CD14-positive monocyte (primary cell): ENCODE measurements around the gene CUBN. TPM values are rescaled to one million over a fixed set of nuclear protein-coding genes. Genes with fewer than 3 reads are reported as not detected.

Experiments
- DNase-seq, 3 donors: peaks; one replicate each; pipeline ENCODE4 v3.0.0-alpha.2; 2011 to 2022
- H2AFZ ChIP-seq: 2 replicates; pipeline ENCODE4 v1.6.0; 2012; ENCODE audit warnings: mild to moderate bottlenecking, low read depth, low read length, inconsistent platforms; ENCODE audit not compliant: insufficient read depth, poor library complexity, severe bottlenecking
- H3K27ac ChIP-seq, 2 donors: 1 replicate in 1 of 2; 2 replicates in 1 of 2; pipeline ENCODE4 v1.5.1; 2012 to 2013; ENCODE audit warnings: low read length in 2 of 2, control low read depth in 1 of 2, inconsistent platforms in 1 of 2, low read depth in 1 of 2, mild to moderate bottlenecking in 1 of 2
- H3K27me3 ChIP-seq, 2 donors: one replicate each; pipeline versions ENCODE4 v1.6.0 to v1.6.1; 2011 to 2013; ENCODE audit warnings: low read length in 2 of 2; ENCODE audit not compliant: control insufficient read depth in 2 of 2, insufficient read depth in 2 of 2
- H3K36me3 ChIP-seq, 2 donors: replicated peaks in 1 of 2; 1 replicate in 1 of 2; 2 replicates in 1 of 2; pipeline versions ENCODE4 v1.5.1 to v1.6.1; 2012 to 2013; ENCODE audit warnings: low read length in 2 of 2, control low read depth in 1 of 2, inconsistent platforms in 1 of 2, mild to moderate bottlenecking in 1 of 2; ENCODE audit not compliant: insufficient read depth in 2 of 2, control insufficient read depth in 1 of 2
- H3K4me1 ChIP-seq, 2 donors: 1 replicate in 1 of 2; 2 replicates in 1 of 2; pipeline versions ENCODE4 v1.5.1 to v1.6.1; 2012 to 2013; ENCODE audit warnings: low read length in 2 of 2, control low read depth in 1 of 2, inconsistent platforms in 1 of 2, mild to moderate bottlenecking in 1 of 2, moderate library complexity in 1 of 2; ENCODE audit not compliant: insufficient read depth in 2 of 2, control insufficient read depth in 1 of 2
- H3K4me2 ChIP-seq: replicated peaks from 2 replicates; pipeline ENCODE3; 2012; ENCODE audit warnings: low read length, moderate library complexity, mild to moderate bottlenecking; ENCODE audit not compliant: poor library complexity, severe bottlenecking; ENCODE audit errors: extremely low read depth
- H3K4me3 ChIP-seq, 3 experiments: fragments of 200-600 bp in 1 of 3; sonication (generic) in 1 of 3; replicated peaks in 1 of 3; 1 replicate in 2 of 3; 2 replicates in 1 of 3; pipeline ENCODE4 v1.5.1; 2011 to 2013; ENCODE audit warnings: low read length in 3 of 3, mild to moderate bottlenecking in 3 of 3, control low read depth in 2 of 3, low read depth in 2 of 3, inconsistent platforms in 1 of 3, moderate library complexity in 1 of 3
- H3K79me2 ChIP-seq: 2 replicates; pipeline ENCODE4 v1.6.0; 2012; ENCODE audit warnings: mild to moderate bottlenecking, control low read depth, inconsistent platforms, low read length, moderate library complexity; ENCODE audit not compliant: insufficient read depth
- H3K9ac ChIP-seq: 2 replicates; pipeline ENCODE4 v1.6.0; 2017; ENCODE audit warnings: low read length, mild to moderate bottlenecking; ENCODE audit not compliant: insufficient read depth, poor library complexity, severe bottlenecking
- H3K9me3 ChIP-seq, 2 donors: replicated peaks in 1 of 2; 1 replicate in 1 of 2; 2 replicates in 1 of 2; pipeline versions ENCODE4 v1.5.1 to v1.6.1; 2012 to 2013; ENCODE audit warnings: low read length in 2 of 2, control low read depth in 1 of 2; ENCODE audit not compliant: control insufficient read depth in 1 of 2, insufficient read depth in 1 of 2
- H4K20me1 ChIP-seq: 2 replicates; pipeline ENCODE4 v1.6.0; 2012; ENCODE audit warnings: mild to moderate bottlenecking, low read length, control low read depth, moderate library complexity; ENCODE audit not compliant: insufficient read depth
- H3K27ac Mint-ChIP-seq, 7 donors: one replicate each; pipeline ENCODE4 v1.8.0; 2020; ENCODE audit warnings: mild to moderate bottlenecking in 7 of 7, mixed read lengths in 7 of 7, moderate library complexity in 6 of 7, inconsistent platforms in 2 of 7
- H3K27me3 Mint-ChIP-seq, 3 donors: one replicate each; pipeline ENCODE4 v1.8.0; 2021 to 2022; ENCODE audit warnings: low read depth in 3 of 3, mild to moderate bottlenecking in 3 of 3, mixed read lengths in 3 of 3, moderate library complexity in 3 of 3, inconsistent platforms in 1 of 3
- H3K36me3 Mint-ChIP-seq, 2 donors: one replicate each; pipeline ENCODE4 v1.8.0; 2020; ENCODE audit warnings: mixed read lengths in 2 of 2, inconsistent platforms in 1 of 2, mild to moderate bottlenecking in 1 of 2
- H3K4me1 Mint-ChIP-seq: one replicate; pipeline ENCODE4 v1.8.0; 2020; ENCODE audit warnings: mild to moderate bottlenecking, mixed read lengths
- H3K4me3 Mint-ChIP-seq, 2 donors: one replicate each; pipeline ENCODE4 v1.8.0; 2020; ENCODE audit warnings: mild to moderate bottlenecking in 2 of 2, mixed read lengths in 2 of 2, moderate library complexity in 1 of 2
- H3K9me3 Mint-ChIP-seq, 7 donors: one replicate each; pipeline ENCODE4 v1.8.0; 2020 to 2022; ENCODE audit warnings: mixed read lengths in 7 of 7, mild to moderate bottlenecking in 6 of 7, moderate library complexity in 6 of 7, inconsistent platforms in 2 of 7
- CTCF ChIP-seq: fragments of 200-600 bp; IDR thresholded peaks from one replicate; pipeline ENCODE4 v1.8.0; 2022; ENCODE audit warnings: antibody characterized with exemption, mild to moderate bottlenecking
- WGBS: methylation state at CpG from one replicate; pipeline ENCODE4 v1.1.5; 2013; ENCODE audit warnings: missing lambda C conversion rate; ENCODE audit not compliant: insufficient coverage; 5-methylcytosine and 5-hydroxymethylcytosine counted together
- intact Hi-C, 2 donors: fragments of 100-400 bp; cut with micrococcal nuclease; formaldehyde crosslinking; loops; one replicate each; pipeline versions ENCODE4 v1.15.0 to v1.15.1; 2023
- polyA plus RNA-seq, 3 donors: library from polyadenylated mRNA; depleted of rRNA in 1 of 3; unstranded in 2 of 3; stranded (reverse) in 1 of 3; fragments of 300-500 nt in 2 of 3; fragments of >200 nt in 1 of 3; fragmentation: Illumina TruSeq in 2 of 3; gene quantifications; 1 replicate in 2 of 3; 2 replicates in 1 of 3; pipeline ENCODE4 v1.2.3, GENCODE V29; 2012 to 2021

CUBN gene
- polyA plus RNA-seq, 3 donors = 0.95 TPM; not detected in 2

- H3K4me3 Mint-ChIP-seq = no peak overlapping the region
- Histone ChIP-seq H3K36me3 (no peaks in the 10 kb centered on the region), H3K9me3 (no peaks in the 10 kb centered on the region), H3K9ac (no peak overlapping the region), H3K4me2 (no peak overlapping the region), H2AFZ (no peak overlapping the region), H3K27ac (peak overlapping the region; percentile 14 to 88), H3K4me3 (no peak overlapping the region), H3K79me2 (no peaks in the 10 kb centered on the region), H3K4me1 (peaks cover 24 to 42% of the 10 kb centered on the region in 2 donors), H4K20me1 (no peaks in the 10 kb centered on the region), H3K27me3 (no peaks in the 10 kb centered on the region)
- 89% methylated on average over 4 of the region's 8 CpGs for WGBS
- intact Hi-C loops = loop anchor here in 1 of 2 donors (5.0 kb wide), 1 partner anchor 151 kb away; the partner anchor contains the start of gene VIM
- DNase-seq = peak in 1 of 3 donors; percentile 12
- peaks cover 52% of the 10 kb centered on the region for H3K4me1 Mint-ChIP-seq
- H3K36me3 Mint-ChIP-seq = peaks cover 0 to 6% of the 10 kb centered on the region in 2 donors
- H3K27me3 Mint-ChIP-seq = peaks cover 0 to 6% (median 2%) of the 10 kb centered on the region in 3 donors
- TF ChIP-seq CTCF = no peak
- no peaks in the 10 kb centered on the region for H3K9me3 Mint-ChIP-seq
- peak overlapping the region in 6 of 7 donors; percentile 96 to 99 (median 97) for H3K27ac Mint-ChIP-seq
Observed at GRCh38 chr10:17076626-17077345, 52.8 kb downstream of the CUBN start.

- H3K36me3 ChIP-seq = no peaks in the 10 kb centered on the region
- H3K4me3 ChIP-seq = no peak overlapping the region
- Mint-ChIP-seq H3K4me3 (peak overlapping the region in 1 of 2 donors; percentile 35), H3K36me3 (peaks cover 0 to 6% of the 10 kb centered on the region in 2 donors), H3K27ac (peak overlapping the region; percentile 91 to 99 (median 97)), H3K27me3 (peaks cover 0 to 6% (median 2%) of the 10 kb centered on the region in 3 donors), H3K9me3 (no peaks in the 10 kb centered on the region), H3K4me1 (peaks cover 44% of the 10 kb centered on the region)
- H3K4me2 ChIP-seq = peak overlapping the region; percentile 9
- H2AFZ ChIP-seq = no peak overlapping the region
- no peak for TF ChIP-seq CTCF
- peak overlapping the region; percentile 53 for H3K9ac ChIP-seq
- H3K27ac ChIP-seq = peak overlapping the region; percentile 72 to 88
- no CpG with 5 or more reads among the region's 2 CpGs for WGBS
- peak; percentile 83 to 96 (median 93) for DNase-seq
- intact Hi-C loops = loop anchor here in 1 of 2 donors (2.0 to 5.0 kb wide), 2 partner anchors 53 to 152 kb away; partner anchors contain the start of gene VIM
- H4K20me1 ChIP-seq = no peaks in the 10 kb centered on the region
- no peaks in the 10 kb centered on the region for H3K79me2 ChIP-seq
- no peaks in the 10 kb centered on the region for H3K9me3 ChIP-seq
- peaks cover 20 to 32% of the 10 kb centered on the region in 2 donors for H3K4me1 ChIP-seq
- H3K27me3 ChIP-seq = no peaks in the 10 kb centered on the region
Observed at GRCh38 chr10:17075533-17076359, 53.9 kb downstream of the CUBN start.
